H1 (cell line): ENCODE measurements around the gene OR13C3.

ENCODE experiments used
- CTCF ChIP-seq, 3 experiments: IDR thresholded peaks; 1 replicate in 2 of 3; 2 replicates in 1 of 3; pipeline versions ENCODE4 v1.5.1 to v1.6.1; 2011; ENCODE audit warnings: low read length in 3 of 3, mild to moderate bottlenecking in 3 of 3, inconsistent platforms in 2 of 3, low read depth in 1 of 3, moderate library complexity in 1 of 3; ENCODE audit not compliant: insufficient read depth in 1 of 3; ENCODE audit errors: control extremely low read depth in 1 of 3
- EP300 ChIP-seq, 2 experiments: IDR thresholded peaks; 1 replicate in 1 of 2; 2 replicates in 1 of 2; pipeline ENCODE4 v1.6.1; 2011 to 2012; ENCODE audit warnings: low read depth in 2 of 2, low read length in 2 of 2, mild to moderate bottlenecking in 2 of 2, borderline replicate concordance in 1 of 2, inconsistent platforms in 1 of 2, moderate library complexity in 1 of 2
- JUND ChIP-seq: IDR thresholded peaks from 2 replicates; pipeline ENCODE4 v1.6.1; 2011; ENCODE audit warnings: mild to moderate bottlenecking, improper control_type of control experiment, low read length
- TEAD4 ChIP-seq: IDR thresholded peaks from 2 replicates; pipeline ENCODE4 v1.6.1; 2012; ENCODE audit warnings: low read depth, low read length, inconsistent platforms, mixed read lengths

GRCh38 chr9:104556830-104557634 is 20.4 kb upstream of the OR13C3 start:
- TF ChIP-seq TEAD4: no peak
- TF ChIP-seq CTCF (IDR thresholded peaks at IDR 0.05; ENCODE audit: control extremely low read depth in 1 of 3, insufficient read depth in 1 of 3, low read depth in 1 of 3, low read length in 3 of 3): no peak
- no peak for TF ChIP-seq EP300 (IDR thresholded peaks at IDR 0.05; ENCODE audit: borderline replicate concordance in 1 of 2, low read depth in 2 of 2, low read length in 2 of 2)
- no peak for TF ChIP-seq JUND
